ENCODE measurements around the gene PRUNE1. TPM values are rescaled to one million over a fixed set of nuclear protein-coding genes. Genes with fewer than 3 reads are reported as not detected.

PRUNE1 gene
- polyA plus RNA-seq, 2 of the 4 experiments (the other 2 are of a cell fraction), result 11.9 to 27.5 TPM

DNA sequence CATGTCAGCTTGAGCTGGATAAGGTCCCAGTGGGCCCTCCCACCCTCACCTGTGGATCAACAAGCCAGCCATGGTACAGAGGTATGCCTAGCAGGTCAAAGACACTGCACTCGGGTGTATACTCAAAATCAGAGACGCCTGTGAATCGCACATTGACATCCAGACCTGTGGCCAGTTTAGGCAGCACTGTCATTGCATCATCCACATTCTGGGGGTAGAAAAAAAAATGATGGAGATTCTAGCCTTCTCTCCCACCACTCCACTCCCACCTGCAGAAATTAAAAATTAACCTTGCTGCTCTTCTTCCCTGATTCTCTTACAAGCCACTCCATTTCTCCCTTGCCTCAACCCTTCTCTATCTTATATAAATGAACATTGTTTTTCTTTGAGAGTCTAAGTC lies 7.8 kb upstream of the PRUNE1 start:
- FAIRE-seq, result no peak
- no peak overlapping the region for H3K27ac ChIP-seq
- no peak for ATAC-seq
- H3K4me1 ChIP-seq, result peaks cover 5% of the 10 kb centered on the region; the same call in 2 of the 3 replicates
- no peaks in the 10 kb centered on the region for H3K9me3 ChIP-seq
- DNase-seq (ENCODE audit: low read depth in 1 of 2, low spot score in 1 of 2), result no peak
- no peak overlapping the region for H3K4me2 ChIP-seq
- TF ChIP-seq, protein P1, sequence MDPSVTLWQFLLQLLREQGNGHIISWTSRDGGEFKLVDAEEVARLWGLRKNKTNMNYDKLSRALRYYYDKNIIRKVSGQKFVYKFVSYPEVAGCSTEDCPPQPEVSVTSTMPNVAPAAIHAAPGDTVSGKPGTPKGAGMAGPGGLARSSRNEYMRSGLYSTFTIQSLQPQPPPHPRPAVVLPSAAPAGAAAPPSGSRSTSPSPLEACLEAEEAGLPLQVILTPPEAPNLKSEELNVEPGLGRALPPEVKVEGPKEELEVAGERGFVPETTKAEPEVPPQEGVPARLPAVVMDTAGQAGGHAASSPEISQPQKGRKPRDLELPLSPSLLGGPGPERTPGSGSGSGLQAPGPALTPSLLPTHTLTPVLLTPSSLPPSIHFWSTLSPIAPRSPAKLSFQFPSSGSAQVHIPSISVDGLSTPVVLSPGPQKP (IDR thresholded peaks at IDR 0.05; ENCODE audit: low read depth, low read length), result no peak
- TF ChIP-seq JUN (IDR thresholded peaks at IDR 0.05), result no peak
- TF ChIP-seq TP53 (CRISPR knock-in tag; IDR thresholded peaks at IDR 0.05), result no peak
- TF ChIP-seq KDM5A (IDR thresholded peaks at IDR 0.05), result no peak
- TF ChIP-seq, protein P2, sequence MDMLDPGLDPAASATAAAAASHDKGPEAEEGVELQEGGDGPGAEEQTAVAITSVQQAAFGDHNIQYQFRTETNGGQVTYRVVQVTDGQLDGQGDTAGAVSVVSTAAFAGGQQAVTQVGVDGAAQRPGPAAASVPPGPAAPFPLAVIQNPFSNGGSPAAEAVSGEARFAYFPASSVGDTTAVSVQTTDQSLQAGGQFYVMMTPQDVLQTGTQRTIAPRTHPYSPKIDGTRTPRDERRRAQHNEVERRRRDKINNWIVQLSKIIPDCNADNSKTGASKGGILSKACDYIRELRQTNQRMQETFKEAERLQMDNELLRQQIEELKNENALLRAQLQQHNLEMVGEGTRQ (IDR thresholded peaks at IDR 0.05), result no peak
- TF ChIP-seq CHD4 (IDR thresholded peaks at IDR 0.05; ENCODE audit: borderline replicate concordance), result no peak
- TF ChIP-seq, protein P3, sequence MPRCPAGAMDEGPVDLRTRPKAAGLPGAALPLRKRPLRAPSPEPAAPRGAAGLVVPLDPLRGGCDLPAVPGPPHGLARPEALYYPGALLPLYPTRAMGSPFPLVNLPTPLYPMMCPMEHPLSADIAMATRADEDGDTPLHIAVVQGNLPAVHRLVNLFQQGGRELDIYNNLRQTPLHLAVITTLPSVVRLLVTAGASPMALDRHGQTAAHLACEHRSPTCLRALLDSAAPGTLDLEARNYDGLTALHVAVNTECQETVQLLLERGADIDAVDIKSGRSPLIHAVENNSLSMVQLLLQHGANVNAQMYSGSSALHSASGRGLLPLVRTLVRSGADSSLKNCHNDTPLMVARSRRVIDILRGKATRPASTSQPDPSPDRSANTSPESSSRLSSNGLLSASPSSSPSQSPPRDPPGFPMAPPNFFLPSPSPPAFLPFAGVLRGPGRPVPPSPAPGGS (IDR thresholded peaks at IDR 0.05), result no peak
- no peak for TF ChIP-seq ZSCAN20 (CRISPR knock-in tag; IDR thresholded peaks at IDR 0.05)
- TF ChIP-seq EHMT2 (IDR thresholded peaks at IDR 0.05; ENCODE audit: low read depth), result no peak
- WGBS (ENCODE audit: missing lambda C conversion rate), result 87% methylated on average over 3 of the region's 3 CpGs
- CTCF ChIA-PET, result interaction anchor here (0.6 to 24.0 kb wide), 3 partner anchors 15 to 78 kb away, joined by 4 to 586 read pairs (median 4); partner anchors contain the start of genes ANXA9 and CERS2
- POLR2A ChIA-PET, result no interaction called here
- no peak overlapping the region for H3K4me3 ChIP-seq

DNA sequence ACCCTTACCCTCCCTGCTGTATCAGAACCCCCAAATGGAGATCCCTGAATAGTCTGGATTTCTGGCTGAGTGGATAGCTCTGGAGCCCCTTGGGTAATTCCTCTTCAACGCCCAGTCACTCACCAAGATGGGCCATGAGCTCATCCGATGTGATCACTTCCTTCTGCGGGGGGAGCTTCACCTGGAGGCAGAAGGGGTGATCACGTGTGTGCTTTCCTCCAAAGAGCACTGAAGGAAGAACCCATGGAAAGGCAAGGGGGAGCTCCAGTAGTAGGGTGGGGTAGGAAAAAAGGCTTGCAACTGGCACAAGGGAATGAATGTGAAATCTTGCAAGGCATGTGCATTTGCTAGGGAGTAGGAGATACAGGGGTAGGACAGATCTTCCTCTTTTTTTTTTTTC lies 6.6 kb upstream of the PRUNE1 start:
- H3K4me1 ChIP-seq, result peaks cover 8% of the 10 kb centered on the region
- H3K9me3 ChIP-seq, result no peaks in the 10 kb centered on the region
- no peak overlapping the region for H3K4me2 ChIP-seq
- H3K4me3 ChIP-seq, result no peak overlapping the region
- FAIRE-seq (no peak), DNase-seq (ENCODE audit: low read depth in 1 of 2, low spot score in 1 of 2) (no peak), ATAC-seq (no peak)
- H3K27ac ChIP-seq, result no peak overlapping the region
- TF ChIP-seq FOSL2 (IDR thresholded peaks at IDR 0.05), result no peak
- TF ChIP-seq FOSL2 (CRISPR knock-in tag; IDR thresholded peaks at IDR 0.05), result no peak
- TF ChIP-seq CHD4 (IDR thresholded peaks at IDR 0.05; ENCODE audit: borderline replicate concordance), result no peak
- TF ChIP-seq HOXB5 (CRISPR knock-in tag; IDR thresholded peaks at IDR 0.05), result no peak
- TF ChIP-seq, protein P4, sequence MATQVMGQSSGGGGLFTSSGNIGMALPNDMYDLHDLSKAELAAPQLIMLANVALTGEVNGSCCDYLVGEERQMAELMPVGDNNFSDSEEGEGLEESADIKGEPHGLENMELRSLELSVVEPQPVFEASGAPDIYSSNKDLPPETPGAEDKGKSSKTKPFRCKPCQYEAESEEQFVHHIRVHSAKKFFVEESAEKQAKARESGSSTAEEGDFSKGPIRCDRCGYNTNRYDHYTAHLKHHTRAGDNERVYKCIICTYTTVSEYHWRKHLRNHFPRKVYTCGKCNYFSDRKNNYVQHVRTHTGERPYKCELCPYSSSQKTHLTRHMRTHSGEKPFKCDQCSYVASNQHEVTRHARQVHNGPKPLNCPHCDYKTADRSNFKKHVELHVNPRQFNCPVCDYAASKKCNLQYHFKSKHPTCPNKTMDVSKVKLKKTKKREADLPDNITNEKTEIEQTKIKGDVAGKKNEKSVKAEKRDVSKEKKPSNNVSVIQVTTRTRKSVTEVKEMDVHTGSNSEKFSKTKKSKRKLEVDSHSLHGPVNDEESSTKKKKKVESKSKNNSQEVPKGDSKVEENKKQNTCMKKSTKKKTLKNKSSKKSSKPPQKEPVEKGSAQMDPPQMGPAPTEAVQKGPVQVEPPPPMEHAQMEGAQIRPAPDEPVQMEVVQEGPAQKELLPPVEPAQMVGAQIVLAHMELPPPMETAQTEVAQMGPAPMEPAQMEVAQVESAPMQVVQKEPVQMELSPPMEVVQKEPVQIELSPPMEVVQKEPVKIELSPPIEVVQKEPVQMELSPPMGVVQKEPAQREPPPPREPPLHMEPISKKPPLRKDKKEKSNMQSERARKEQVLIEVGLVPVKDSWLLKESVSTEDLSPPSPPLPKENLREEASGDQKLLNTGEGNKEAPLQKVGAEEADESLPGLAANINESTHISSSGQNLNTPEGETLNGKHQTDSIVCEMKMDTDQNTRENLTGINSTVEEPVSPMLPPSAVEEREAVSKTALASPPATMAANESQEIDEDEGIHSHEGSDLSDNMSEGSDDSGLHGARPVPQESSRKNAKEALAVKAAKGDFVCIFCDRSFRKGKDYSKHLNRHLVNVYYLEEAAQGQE (IDR thresholded peaks at IDR 0.05), result no peak
- TF ChIP-seq, protein P5, sequence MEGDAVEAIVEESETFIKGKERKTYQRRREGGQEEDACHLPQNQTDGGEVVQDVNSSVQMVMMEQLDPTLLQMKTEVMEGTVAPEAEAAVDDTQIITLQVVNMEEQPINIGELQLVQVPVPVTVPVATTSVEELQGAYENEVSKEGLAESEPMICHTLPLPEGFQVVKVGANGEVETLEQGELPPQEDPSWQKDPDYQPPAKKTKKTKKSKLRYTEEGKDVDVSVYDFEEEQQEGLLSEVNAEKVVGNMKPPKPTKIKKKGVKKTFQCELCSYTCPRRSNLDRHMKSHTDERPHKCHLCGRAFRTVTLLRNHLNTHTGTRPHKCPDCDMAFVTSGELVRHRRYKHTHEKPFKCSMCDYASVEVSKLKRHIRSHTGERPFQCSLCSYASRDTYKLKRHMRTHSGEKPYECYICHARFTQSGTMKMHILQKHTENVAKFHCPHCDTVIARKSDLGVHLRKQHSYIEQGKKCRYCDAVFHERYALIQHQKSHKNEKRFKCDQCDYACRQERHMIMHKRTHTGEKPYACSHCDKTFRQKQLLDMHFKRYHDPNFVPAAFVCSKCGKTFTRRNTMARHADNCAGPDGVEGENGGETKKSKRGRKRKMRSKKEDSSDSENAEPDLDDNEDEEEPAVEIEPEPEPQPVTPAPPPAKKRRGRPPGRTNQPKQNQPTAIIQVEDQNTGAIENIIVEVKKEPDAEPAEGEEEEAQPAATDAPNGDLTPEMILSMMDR (IDR thresholded peaks at IDR 0.05), result no peak
- no peak for TF ChIP-seq POLR2AphosphoS2 (conservative IDR thresholded peaks at IDR 0.05; ENCODE audit: low read length)
- TF ChIP-seq, protein P6, sequence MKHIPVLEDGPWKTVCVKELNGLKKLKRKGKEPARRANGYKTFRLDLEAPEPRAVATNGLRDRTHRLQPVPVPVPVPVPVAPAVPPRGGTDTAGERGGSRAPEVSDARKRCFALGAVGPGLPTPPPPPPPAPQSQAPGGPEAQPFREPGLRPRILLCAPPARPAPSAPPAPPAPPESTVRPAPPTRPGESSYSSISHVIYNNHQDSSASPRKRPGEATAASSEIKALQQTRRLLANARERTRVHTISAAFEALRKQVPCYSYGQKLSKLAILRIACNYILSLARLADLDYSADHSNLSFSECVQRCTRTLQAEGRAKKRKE (CRISPR knock-in tag; IDR thresholded peaks at IDR 0.05; ENCODE audit: low read depth), result no peak
- no peak for TF ChIP-seq NFE2L2 (conservative IDR thresholded peaks at IDR 0.05; ENCODE audit: low read length)
- no peak for TF ChIP-seq MAZ (IDR thresholded peaks at IDR 0.05; ENCODE audit: borderline replicate concordance, low read depth, low read length)
- TF ChIP-seq CBX8 (IDR thresholded peaks at IDR 0.05), result no peak
- no peak for TF ChIP-seq ZSCAN20 (CRISPR knock-in tag; IDR thresholded peaks at IDR 0.05)
- ChIA-PET POLR2A (no interaction called here), CTCF (interaction anchor here (0.9 to 24.0 kb wide), 5 partner anchors 16 to 443 kb away, joined by 3 to 586 read pairs (median 3); partner anchors contain the start of genes ANXA9 and CERS2)
- WGBS (ENCODE audit: missing lambda C conversion rate), result 80% methylated on average over 4 of the region's 4 CpGs
